Frontal cortex (tissue), 1 donor: ENCODE measurements around the gene AACS. TPM values are rescaled to one million over a fixed set of nuclear protein-coding genes. Genes with fewer than 3 reads are reported as not detected.

Experiments used
- small RNA-seq: library from RNA; depleted of rRNA; stranded (forward); fragments of <200 nt; gene quantifications from one replicate; pipeline ENCODE3, GENCODE V24; 2014
- total RNA-seq: library from RNA; depleted of rRNA; stranded (reverse); fragments of >200 nt; gene quantifications from one replicate; pipeline ENCODE4 v1.2.3, GENCODE V29; 2014

Gene AACS
- total RNA-seq, 1 donor from 2014 or later = 28.1 TPM

Small RNA genes within 50 kb of the gene (small RNA-seq; reads per million reads assigned to genes)
- gene AC122688.1 = not detected

Other genes with a start within 250 kb of the AACS start
- 8.6 TPM for gene SCARB1, start 201.6 kb upstream of the AACS start, total RNA-seq
- 1,522 TPM for gene UBC, start 150.8 kb upstream of the AACS start, total RNA-seq
- 9.8 TPM for gene DHX37, start 76.3 kb upstream of the AACS start, total RNA-seq
- 21.6 TPM for gene BRI3BP, start 71.8 kb upstream of the AACS start, total RNA-seq
- 44.8 TPM for gene TMEM132B, start 121.0 kb downstream of the AACS start, total RNA-seq